HEK293T (cell line): ENCODE data around the gene RITA1.
A peak's percentile ranks its signal among the peaks of the same experiment; 100 is the strongest.

ENCODE experiments used
- CTCF ChIA-PET: fragments of 350-600 bp; formaldehyde crosslinking; extraction: SDS; loops from one replicate; lab custom pipeline; 2021; ENCODE audit warnings: antibody characterized with exemption, inconsistent platforms; lab: Yijun Ruan, JAX
- POLR2A ChIA-PET: fragments of 350-600 bp; formaldehyde crosslinking; extraction: SDS; loops from one replicate; lab custom pipeline; 2020; ENCODE audit warnings: antibody characterized with exemption, inconsistent platforms; lab: Yijun Ruan, JAX
- DNase-seq: peaks from one replicate; pipeline ENCODE4 v3.0.0; 2012; ENCODE audit warnings: mixed read lengths; ENCODE audit errors: extremely low spot score
- ARNT ChIP-seq: fragments of 450-650 bp; IDR thresholded peaks from 2 replicates; pipeline ENCODE4 v1.6.1; 2017; ENCODE audit warnings: mild to moderate bottlenecking
- BHLHE40 ChIP-seq: fragments of 450-650 bp; IDR thresholded peaks from 2 replicates; pipeline ENCODE4 v1.6.1; 2016; ENCODE audit warnings: mild to moderate bottlenecking, moderate library complexity, borderline replicate concordance
- CTBP1 ChIP-seq: fragments of 450-650 bp; IDR thresholded peaks from 2 replicates; pipeline ENCODE4 v1.6.1; 2016; ENCODE audit warnings: borderline replicate concordance
- ELF4 ChIP-seq: fragments of 450-650 bp; IDR thresholded peaks from 2 replicates; pipeline ENCODE4 v1.6.1; 2017; ENCODE audit warnings: antibody characterized with exemption
- FOXA1 ChIP-seq: fragments of 450-650 bp; IDR thresholded peaks from 2 replicates; pipeline ENCODE4 v1.6.1; 2016; ENCODE audit warnings: mild to moderate bottlenecking
- FOXK2 ChIP-seq: fragments of 450-650 bp; IDR thresholded peaks from 2 replicates; pipeline ENCODE4 v1.6.1; 2016; ENCODE audit warnings: mild to moderate bottlenecking
- FOXM1 ChIP-seq: fragments of 450-650 bp; IDR thresholded peaks from 2 replicates; pipeline ENCODE4 v1.6.1; 2017; ENCODE audit warnings: mild to moderate bottlenecking, borderline replicate concordance
- HDGF ChIP-seq: fragments of 450-650 bp; IDR thresholded peaks from 2 replicates; pipeline ENCODE4 v1.6.1; 2017; ENCODE audit warnings: antibody characterized with exemption, borderline replicate concordance
- L3MBTL2 ChIP-seq: fragments of 450-650 bp; conservative IDR thresholded peaks from 2 replicates; pipeline ENCODE4 v1.6.1; 2016; ENCODE audit warnings: mild to moderate bottlenecking
- LEF1 ChIP-seq: fragments of 450-650 bp; IDR thresholded peaks from 2 replicates; pipeline ENCODE4 v1.6.1; 2017; ENCODE audit warnings: mild to moderate bottlenecking, borderline replicate concordance
- NFRKB ChIP-seq: fragments of 450-650 bp; IDR thresholded peaks from 2 replicates; pipeline ENCODE4 v1.6.1; 2016; ENCODE audit warnings: mild to moderate bottlenecking, moderate library complexity
- PKNOX1 ChIP-seq: fragments of 450-650 bp; IDR thresholded peaks from 2 replicates; pipeline ENCODE4 v1.6.1; 2016
- SP1 ChIP-seq: fragments of 450-650 bp; IDR thresholded peaks from 2 replicates; pipeline ENCODE4 v1.6.1; 2017
- SUZ12 ChIP-seq: fragments of 450-650 bp; IDR thresholded peaks from 2 replicates; pipeline ENCODE4 v1.6.1; 2016; ENCODE audit warnings: mild to moderate bottlenecking
- TARDBP ChIP-seq: fragments of 450-650 bp; IDR thresholded peaks from 2 replicates; pipeline ENCODE4 v1.6.1; 2016
- ZNF384 ChIP-seq: fragments of 450-650 bp; IDR thresholded peaks from 2 replicates; pipeline ENCODE4 v1.6.1; 2016

Gene RITA1

GRCh38 chr12:113159937-113160336, 25.6 kb upstream of the RITA1 start:
- CTCF ChIA-PET: no interaction called here
- DNase-seq: no peak
- POLR2A ChIA-PET: no interaction called here
- no peak for TF ChIP-seq LEF1
- TF ChIP-seq NFRKB: no peak
- TF ChIP-seq SUZ12: no peak

GRCh38 chr12:113161415-113162016, 24.0 kb upstream of the RITA1 start:
- ChIA-PET POLR2A (interaction anchor here (1.1 kb wide), 1 partner anchor 23 kb away, joined by 5 read pairs; the partner anchor contains the start of gene DDX54), CTCF (no interaction called here)
- TF ChIP-seq CTBP1 (no peak), L3MBTL2 (no peak), LEF1 (no peak), BHLHE40 (no peak), ZNF384 (no peak), PKNOX1 (no peak), ELF4 (no peak), NFRKB (no peak), SUZ12 (no peak), FOXA1 (no peak), FOXK2 (no peak), HDGF (no peak), TARDBP (no peak), SP1 (no peak), FOXM1 (no peak), ARNT (no peak)
- DNase-seq: peak; percentile 76

GRCh38 chr12:113162102-113163029, 23.2 kb upstream of the RITA1 start:
- ChIA-PET POLR2A (interaction anchor here (1.1 kb wide), 2 partner anchors 22 to 23 kb away, joined by 3 to 5 read pairs; partner anchors contain the start of genes DDX54 and RITA1), CTCF (no interaction called here)
- DNase-seq: no peak
- no peak for TF ChIP-seq PKNOX1
- TF ChIP-seq FOXA1: no peak
- TF ChIP-seq BHLHE40: no peak
- no peak for TF ChIP-seq ELF4
- no peak for TF ChIP-seq FOXK2
- no peak for TF ChIP-seq TARDBP
- no peak for TF ChIP-seq HDGF
- TF ChIP-seq L3MBTL2: no peak
- no peak for TF ChIP-seq SUZ12
- no peak for TF ChIP-seq CTBP1
- no peak for TF ChIP-seq ARNT

- DNase-seq: no peak
- CTCF ChIA-PET: no interaction called here
- POLR2A ChIA-PET: interaction anchor here (1.1 kb wide), 1 partner anchor 22 kb away, joined by 3 read pairs; the partner anchor contains the start of genes DDX54 and RITA1
- no peak for TF ChIP-seq FOXM1
- TF ChIP-seq SP1: no peak
- TF ChIP-seq TARDBP: no peak
- no peak for TF ChIP-seq CTBP1
- no peak for TF ChIP-seq HDGF
Measured at GRCh38 chr12:113163030-113163360, 22.5 kb upstream of the RITA1 start.

- POLR2A ChIA-PET: no interaction called here
- CTCF ChIA-PET: no interaction called here
Measured at GRCh38 chr12:113164014-113164413, 21.5 kb upstream of the RITA1 start.

GRCh38 chr12:113165521-113166450, 19.7 kb upstream of the RITA1 start:
- CTCF ChIA-PET: interaction anchor here (0.7 to 0.8 kb wide), 2 partner anchors 9 to 124 kb away, joined by 3 read pairs; no protein-coding TSS in a partner anchor
- POLR2A ChIA-PET: interaction anchor here (1.0 kb wide), 1 partner anchor 20 kb away, joined by 4 read pairs; the partner anchor contains the start of genes DDX54 and RITA1
- TF ChIP-seq ZNF384 (no peak), LEF1 (no peak), PKNOX1 (no peak), ARNT (no peak), TARDBP (no peak), CTBP1 (no peak), BHLHE40 (no peak)
- DNase-seq: no peak

More at GRCh38 chr12:113164014-113164413, 21.5 kb upstream of the RITA1 start:
- DNase-seq: no peak
- TF ChIP-seq CTBP1 (no peak), SP1 (no peak), FOXM1 (no peak), HDGF (no peak)
